ENCODE measurements around the gene LSMEM2. TPM values are rescaled to one million over a fixed set of nuclear protein-coding genes. Genes with fewer than 3 reads are reported as not detected.

The LSMEM2 gene
- polyA plus RNA-seq, 1 donor: 0.25 TPM

DNA sequence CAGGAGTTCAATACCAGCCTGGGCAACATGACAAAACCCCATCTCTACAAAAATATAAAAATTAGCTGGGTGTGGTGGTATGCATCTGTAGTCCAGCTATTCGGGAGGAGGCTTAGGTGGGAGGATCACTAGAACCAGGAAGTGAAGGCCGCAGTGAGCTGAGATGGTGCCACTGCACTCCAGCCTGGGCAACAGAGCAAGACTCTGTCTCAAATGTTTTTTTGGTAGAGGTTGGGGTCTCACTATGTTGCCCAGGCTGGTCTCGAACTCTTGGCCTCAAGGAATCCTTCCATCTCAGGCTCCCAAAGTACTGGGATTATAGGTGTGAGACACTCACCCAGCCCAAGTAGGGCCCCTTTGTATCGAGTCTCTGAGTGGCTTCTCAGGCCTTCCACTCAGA lies 15.2 kb downstream of the LSMEM2 start:
- Histone ChIP-seq H3K4me1 (ENCODE audit: control insufficient read depth, insufficient read depth, low read length) (peaks cover 32% of the 10 kb centered on the region), H3K27ac (ENCODE audit: low read length) (no peak overlapping the region), H3K27me3 (ENCODE audit: control insufficient read depth, insufficient read depth, low read length) (no peaks in the 10 kb centered on the region), H3K9me3 (ENCODE audit: control insufficient read depth, low read depth, low read length) (no peaks in the 10 kb centered on the region), H3K36me3 (ENCODE audit: control insufficient read depth, insufficient read depth, low read length) (peaks cover 13% of the 10 kb centered on the region), H3K4me3 (ENCODE audit: low read length) (no peak overlapping the region)
- no peak for DNase-seq
- no CpG with 5 or more reads among the region's 4 CpGs for WGBS (ENCODE audit: insufficient coverage, low lambda C conversion rate)

DNA sequence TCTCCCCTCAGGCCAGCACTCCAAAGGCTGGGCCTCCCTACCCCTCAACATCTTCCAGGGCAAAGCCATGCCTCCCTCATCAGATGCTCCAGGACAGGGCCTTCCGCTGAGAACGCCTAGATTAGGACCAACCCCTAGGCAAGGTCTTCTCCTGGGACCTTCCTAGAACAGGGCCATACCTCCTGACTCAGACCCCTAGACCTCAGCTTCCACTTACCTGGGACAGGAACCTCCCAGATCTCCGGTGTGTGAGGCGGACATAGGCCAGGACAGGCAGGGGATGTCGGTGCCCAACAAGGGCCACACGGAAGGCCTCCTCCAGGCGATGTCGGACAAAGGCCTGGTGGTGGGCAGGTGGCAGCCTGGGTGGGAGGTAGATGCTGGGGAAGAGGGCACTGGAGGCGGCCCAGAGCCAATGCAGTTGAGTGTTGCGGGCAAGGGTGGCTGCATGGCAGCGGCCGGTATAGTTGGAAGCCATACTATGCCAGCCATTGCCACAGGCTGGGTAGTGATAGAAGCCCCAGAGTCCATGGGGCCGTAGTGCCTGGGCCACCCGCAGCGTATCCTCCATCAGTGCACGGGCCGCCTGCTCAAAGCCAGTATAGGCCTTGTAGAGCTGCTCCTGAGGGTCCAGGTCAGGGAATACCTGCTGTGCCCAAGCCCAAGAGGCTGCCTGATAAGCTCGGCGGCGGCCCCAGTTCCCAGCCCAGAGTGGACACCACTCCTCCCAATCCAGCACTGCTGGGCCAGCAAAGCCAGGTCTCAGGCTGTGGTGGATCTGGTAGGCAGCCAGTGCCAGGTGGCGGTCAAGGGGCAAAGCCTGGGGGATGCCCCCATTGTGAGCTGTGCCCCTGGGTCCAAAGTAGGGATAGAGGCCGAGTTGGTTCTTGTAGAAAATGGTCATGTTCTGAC lies 15.9 kb downstream of the LSMEM2 start:
- Histone ChIP-seq H3K27ac (ENCODE audit: low read length) (no peak overlapping the region), H3K36me3 (ENCODE audit: control insufficient read depth, insufficient read depth, low read length) (peaks cover 7% of the 10 kb centered on the region), H3K4me1 (ENCODE audit: control insufficient read depth, insufficient read depth, low read length) (peaks cover 34% of the 10 kb centered on the region), H3K4me3 (ENCODE audit: low read length) (no peak overlapping the region), H3K27me3 (ENCODE audit: control insufficient read depth, insufficient read depth, low read length) (no peaks in the 10 kb centered on the region), H3K9me3 (ENCODE audit: control insufficient read depth, low read depth, low read length) (no peaks in the 10 kb centered on the region)
- WGBS (ENCODE audit: insufficient coverage, low lambda C conversion rate): no CpG with 5 or more reads among the region's 22 CpGs
- DNase-seq: no peak

- Histone ChIP-seq H3K4me3 (ENCODE audit: low read length) (no peak overlapping the region), H3K27ac (ENCODE audit: low read length) (no peak overlapping the region), H3K36me3 (ENCODE audit: control insufficient read depth, insufficient read depth, low read length) (no peaks in the 10 kb centered on the region), H3K9me3 (ENCODE audit: control insufficient read depth, low read depth, low read length) (no peaks in the 10 kb centered on the region), H3K27me3 (ENCODE audit: control insufficient read depth, insufficient read depth, low read length) (no peaks in the 10 kb centered on the region), H3K4me1 (ENCODE audit: control insufficient read depth, insufficient read depth, low read length) (peaks cover 37% of the 10 kb centered on the region)
- no CpG with 5 or more reads among the region's 8 CpGs for WGBS (ENCODE audit: insufficient coverage, low lambda C conversion rate)
- DNase-seq: no peak
These were observed 16.9 kb downstream of the LSMEM2 start for GRCh38 chr3:50295553-50296431.

DNA sequence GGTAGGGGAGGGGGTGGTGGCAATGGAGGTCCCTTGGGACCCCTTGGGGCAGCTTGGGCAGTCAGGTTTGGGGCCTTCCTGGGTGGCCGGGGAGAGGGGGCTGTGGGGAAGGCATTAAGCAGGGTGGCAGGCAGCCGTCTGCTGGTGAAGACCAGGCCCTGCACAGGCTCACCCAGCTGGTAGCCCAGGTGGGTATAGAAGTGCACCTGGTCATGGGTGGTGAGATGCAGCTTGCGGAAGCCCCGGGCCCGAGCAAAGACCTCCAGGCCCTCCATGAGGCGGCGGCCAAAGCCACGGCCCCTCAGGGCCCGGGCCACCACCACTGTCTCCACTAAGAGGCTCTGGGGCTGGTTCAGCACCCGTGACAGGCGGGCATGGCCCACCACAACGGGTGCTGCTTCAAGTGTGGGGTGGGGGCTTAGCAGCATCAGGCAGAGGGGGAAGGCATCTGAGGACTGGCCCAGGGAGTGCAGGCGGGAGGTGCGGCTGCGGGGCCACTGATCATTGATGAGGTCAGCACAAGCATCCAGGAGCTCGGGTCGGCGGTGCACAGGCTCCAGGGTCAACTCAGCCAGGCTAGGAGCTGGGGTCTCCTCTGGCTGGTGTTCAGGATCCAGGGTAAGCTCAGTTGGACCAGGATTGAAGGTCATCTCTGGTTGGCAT lies 18.0 kb downstream of the LSMEM2 start:
- no peak overlapping the region for H3K4me3 ChIP-seq (ENCODE audit: low read length)
- no peaks in the 10 kb centered on the region for H3K27me3 ChIP-seq (ENCODE audit: control insufficient read depth, insufficient read depth, low read length)
- DNase-seq: no peak
- peaks cover 29% of the 10 kb centered on the region for H3K4me1 ChIP-seq (ENCODE audit: control insufficient read depth, insufficient read depth, low read length)
- WGBS (ENCODE audit: insufficient coverage, low lambda C conversion rate): no CpG with 5 or more reads among the region's 18 CpGs
- no peaks in the 10 kb centered on the region for H3K9me3 ChIP-seq (ENCODE audit: control insufficient read depth, low read depth, low read length)
- no peak overlapping the region for H3K27ac ChIP-seq (ENCODE audit: low read length)
- H3K36me3 ChIP-seq (ENCODE audit: control insufficient read depth, insufficient read depth, low read length): no peaks in the 10 kb centered on the region

DNA sequence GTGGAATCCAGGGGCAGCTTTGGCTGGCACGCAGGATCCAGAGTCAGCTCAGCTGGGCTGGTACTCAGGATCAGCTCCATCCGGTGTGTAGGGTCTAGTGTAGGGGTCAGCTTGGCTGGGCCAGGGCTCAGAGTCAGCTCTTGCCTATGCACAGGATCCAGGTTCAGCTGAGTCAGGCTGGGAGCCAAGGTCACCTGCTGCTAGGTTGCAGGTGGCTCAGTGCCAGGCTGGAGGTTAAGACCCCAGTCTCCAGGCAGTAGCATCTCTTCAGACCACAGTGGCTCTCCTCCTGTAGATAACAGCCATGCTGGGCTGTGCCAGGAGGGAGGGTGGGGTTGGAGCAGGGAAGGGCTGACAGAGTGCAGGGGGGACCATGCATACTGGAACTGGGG lies 18.5 kb downstream of the LSMEM2 start:
- Histone ChIP-seq H3K9me3 (ENCODE audit: control insufficient read depth, low read depth, low read length) (no peaks in the 10 kb centered on the region), H3K36me3 (ENCODE audit: control insufficient read depth, insufficient read depth, low read length) (no peaks in the 10 kb centered on the region), H3K4me1 (ENCODE audit: control insufficient read depth, insufficient read depth, low read length) (peaks cover 33% of the 10 kb centered on the region), H3K4me3 (ENCODE audit: low read length) (no peak overlapping the region), H3K27ac (ENCODE audit: low read length) (no peak overlapping the region), H3K27me3 (ENCODE audit: control insufficient read depth, insufficient read depth, low read length) (no peaks in the 10 kb centered on the region)
- no peak for DNase-seq
- no CpG with 5 or more reads among the region's 2 CpGs for WGBS (ENCODE audit: insufficient coverage, low lambda C conversion rate)

GRCh38 chr3:50297896-50298725 lies 19.2 kb downstream of the LSMEM2 start:
- H3K9me3 ChIP-seq (ENCODE audit: control insufficient read depth, low read depth, low read length): no peaks in the 10 kb centered on the region
- H3K27ac ChIP-seq (ENCODE audit: low read length): peak overlapping the region; percentile 81
- no CpG with 5 or more reads among the region's 9 CpGs for whole genome bisulfite sequencing (ENCODE audit: insufficient coverage, low lambda C conversion rate)
- peaks cover 35% of the 10 kb centered on the region for H3K4me1 ChIP-seq (ENCODE audit: control insufficient read depth, insufficient read depth, low read length)
- H3K36me3 ChIP-seq (ENCODE audit: control insufficient read depth, insufficient read depth, low read length): no peaks in the 10 kb centered on the region
- DNase-seq: peak in 1 of 2 donors; percentile 35
- no peaks in the 10 kb centered on the region for H3K27me3 ChIP-seq (ENCODE audit: control insufficient read depth, insufficient read depth, low read length)
- peak overlapping the region; percentile 69 for H3K4me3 ChIP-seq (ENCODE audit: low read length)

DNA sequence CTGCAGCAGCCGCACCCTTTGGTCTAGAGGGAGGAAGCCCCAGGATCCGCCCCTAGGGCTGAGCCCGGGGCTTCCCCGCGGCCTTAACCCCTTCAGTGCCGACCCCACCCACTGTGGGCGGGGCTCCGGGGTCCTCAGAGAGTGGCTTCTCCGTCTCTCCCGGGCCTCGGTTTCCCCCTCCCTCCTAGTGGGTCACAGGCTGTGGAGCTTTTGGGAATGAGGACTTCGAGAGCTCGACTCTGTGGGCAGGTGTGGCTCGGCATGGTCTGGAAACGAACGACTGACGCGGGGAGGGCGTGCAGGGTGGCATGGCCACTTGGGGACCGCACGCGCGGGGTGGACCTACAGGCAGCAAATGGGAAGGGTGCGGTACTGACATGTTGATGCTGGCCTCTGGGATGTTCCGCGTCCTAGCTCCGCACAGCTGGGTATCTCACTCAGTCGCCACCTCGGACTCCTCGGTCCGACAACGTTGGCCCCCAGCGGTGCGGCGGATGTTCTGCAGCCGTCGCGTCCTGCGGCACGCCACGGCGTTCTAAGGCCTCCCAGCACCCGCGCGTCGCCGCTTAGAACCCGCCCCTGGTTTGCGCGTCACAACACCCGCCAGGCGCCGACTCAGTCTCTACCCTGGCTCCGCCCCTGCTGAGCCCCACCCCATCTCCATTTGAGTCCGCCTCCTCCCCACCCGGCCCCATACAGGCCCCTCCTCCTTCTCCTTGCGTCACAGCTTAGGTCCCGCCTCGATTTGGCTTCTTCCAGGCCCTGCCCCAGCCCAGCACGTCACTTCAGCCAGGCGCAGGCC lies 20.1 kb downstream of the LSMEM2 start, which contains the start of the genes HYAL3 and NAA80:
Gene HYAL3 (minus strand): TSS at position 570 of the 802 bp plus-strand sequence. CDS start 3,803 bp downstream, outside the sequence.
Gene NAA80 (minus strand): TSS at position 570 of the 802 bp plus-strand sequence. CDS start 1,942 bp downstream, outside the sequence.
- no CpG with 5 or more reads among the region's 61 CpGs for WGBS (ENCODE audit: insufficient coverage, low lambda C conversion rate)
- DNase-seq: peak; percentile 99 to 100
- no peaks in the 10 kb centered on the region for H3K27me3 ChIP-seq (ENCODE audit: control insufficient read depth, insufficient read depth, low read length)
- peak within 1 kb of the TSS; percentile 81 for H3K27ac ChIP-seq (ENCODE audit: low read length)
- peak within 1 kb of the TSS; percentile 69 for H3K4me3 ChIP-seq (ENCODE audit: low read length)
- no peaks in the 10 kb centered on the region for H3K36me3 ChIP-seq (ENCODE audit: control insufficient read depth, insufficient read depth, low read length)
- H3K9me3 ChIP-seq (ENCODE audit: control insufficient read depth, low read depth, low read length): no peaks in the 10 kb centered on the region
- H3K4me1 ChIP-seq (ENCODE audit: control insufficient read depth, insufficient read depth, low read length): peaks cover 39% of the 10 kb centered on the region

DNA sequence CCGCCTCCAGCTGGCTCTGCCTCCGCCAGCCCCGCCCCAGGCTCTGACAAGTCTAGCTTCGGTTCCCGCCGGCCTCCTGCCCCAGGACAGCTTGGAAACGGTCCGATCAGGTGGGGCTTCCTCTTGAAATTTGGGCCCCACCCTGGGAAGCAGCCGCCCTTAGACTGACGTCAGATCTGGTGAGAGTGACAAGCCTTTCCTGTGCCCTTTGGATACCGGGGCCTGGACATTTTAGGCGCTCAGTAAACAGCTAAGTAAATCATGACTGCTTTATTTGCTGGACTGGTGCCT lies 20.7 kb downstream of the LSMEM2 start:
- H3K36me3 ChIP-seq (ENCODE audit: control insufficient read depth, insufficient read depth, low read length): no peaks in the 10 kb centered on the region
- H3K27ac ChIP-seq (ENCODE audit: low read length): peak overlapping the region; percentile 69
- DNase-seq: no peak
- H3K4me3 ChIP-seq (ENCODE audit: low read length): peak overlapping the region; percentile 47
- WGBS (ENCODE audit: insufficient coverage, low lambda C conversion rate): no CpG with 5 or more reads among the region's 12 CpGs
- no peaks in the 10 kb centered on the region for H3K27me3 ChIP-seq (ENCODE audit: control insufficient read depth, insufficient read depth, low read length)
- no peaks in the 10 kb centered on the region for H3K9me3 ChIP-seq (ENCODE audit: control insufficient read depth, low read depth, low read length)
- peaks cover 39% of the 10 kb centered on the region for H3K4me1 ChIP-seq (ENCODE audit: control insufficient read depth, insufficient read depth, low read length)

Data from large intestine (tissue), 3 donors.